Measurements from ENCODE around the gene YWHAQ. TPM values are rescaled to one million over a fixed set of nuclear protein-coding genes. Genes with fewer than 3 reads are reported as not detected.

YWHAQ gene
- total and polyA plus RNA-seq, 9 of the 15 experiments (the other 6 are each of a cell fraction or from before 2014, with no cell fraction given), result 63.1 to 359 (median 203) TPM

DNA sequence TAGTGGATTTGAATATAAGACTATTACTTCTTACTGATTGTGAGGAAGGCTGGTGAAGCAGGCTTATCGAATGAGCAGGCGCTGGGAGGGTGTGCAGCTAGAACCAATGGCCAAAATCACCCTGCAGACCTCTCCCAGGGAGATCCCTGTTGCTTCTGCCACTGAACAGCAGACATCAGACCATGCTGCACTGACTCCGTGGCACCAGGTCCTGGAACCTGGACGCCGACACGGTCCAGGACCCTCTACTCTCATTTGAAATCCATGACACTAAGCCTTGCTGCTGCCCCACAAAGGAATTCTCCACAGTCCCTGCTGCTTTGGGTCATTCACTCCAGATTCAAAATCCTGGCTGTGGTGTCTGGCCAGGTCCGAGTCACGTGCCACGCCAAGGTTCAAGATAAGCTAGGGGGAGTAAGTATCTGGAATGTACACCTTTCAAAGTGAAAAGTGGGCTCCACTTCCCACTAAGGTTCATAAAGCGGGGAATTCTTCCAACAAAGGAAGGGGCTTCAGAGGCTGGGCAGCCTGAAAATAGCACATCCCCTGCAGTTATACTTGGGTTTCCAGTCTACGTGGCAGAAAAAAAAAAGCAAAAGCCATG lies 9.0 kb upstream of the YWHAQ start (continued):
- no peak for TF ChIP-seq BCL6 (CRISPR knock-in tag; IDR thresholded peaks at IDR 0.05)
- TF ChIP-seq RCOR1 (IDR thresholded peaks at IDR 0.05; ENCODE audit: borderline replicate concordance in 1 of 2, low read depth in 2 of 2, low read length in 2 of 2), result peak in 1 of 2 experiments; percentile 48; a peak in 1 of 4 replicates
- no peak for TF ChIP-seq ETV1 (tag; conservative IDR thresholded peaks at IDR 0.05; ENCODE audit: low read depth)
- peak; percentile 39; the same call in 1 of the 2 replicates for TF ChIP-seq TAL1 (IDR thresholded peaks at IDR 0.05)
- TF ChIP-seq ZNF668 (CRISPR knock-in tag; IDR thresholded peaks at IDR 0.05), result no peak
- no peak for TF ChIP-seq GTF2F1 (IDR thresholded peaks at IDR 0.05; ENCODE audit: low read depth, low read length)
- TF ChIP-seq ERF (CRISPR knock-in tag; IDR thresholded peaks at IDR 0.05), result no peak
- peak; percentile 50 for TF ChIP-seq CBFA2T3 (IDR thresholded peaks at IDR 0.05)
- TF ChIP-seq HOXB6 (CRISPR knock-in tag; IDR thresholded peaks at IDR 0.05; ENCODE audit: borderline replicate concordance), result no peak
- no peak for TF ChIP-seq ARHGAP35 (IDR thresholded peaks at IDR 0.05; ENCODE audit: partially characterized antibody)
- TF ChIP-seq, protein P1, sequence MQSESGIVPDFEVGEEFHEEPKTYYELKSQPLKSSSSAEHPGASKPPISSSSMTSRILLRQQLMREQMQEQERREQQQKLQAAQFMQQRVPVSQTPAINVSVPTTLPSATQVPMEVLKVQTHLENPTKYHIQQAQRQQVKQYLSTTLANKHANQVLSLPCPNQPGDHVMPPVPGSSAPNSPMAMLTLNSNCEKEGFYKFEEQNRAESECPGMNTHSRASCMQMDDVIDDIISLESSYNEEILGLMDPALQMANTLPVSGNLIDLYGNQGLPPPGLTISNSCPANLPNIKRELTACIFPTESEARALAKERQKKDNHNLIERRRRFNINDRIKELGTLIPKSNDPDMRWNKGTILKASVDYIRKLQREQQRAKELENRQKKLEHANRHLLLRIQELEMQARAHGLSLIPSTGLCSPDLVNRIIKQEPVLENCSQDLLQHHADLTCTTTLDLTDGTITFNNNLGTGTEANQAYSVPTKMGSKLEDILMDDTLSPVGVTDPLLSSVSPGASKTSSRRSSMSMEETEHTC (IDR thresholded peaks at IDR 0.05), result no peak
- TF ChIP-seq, protein P2, sequence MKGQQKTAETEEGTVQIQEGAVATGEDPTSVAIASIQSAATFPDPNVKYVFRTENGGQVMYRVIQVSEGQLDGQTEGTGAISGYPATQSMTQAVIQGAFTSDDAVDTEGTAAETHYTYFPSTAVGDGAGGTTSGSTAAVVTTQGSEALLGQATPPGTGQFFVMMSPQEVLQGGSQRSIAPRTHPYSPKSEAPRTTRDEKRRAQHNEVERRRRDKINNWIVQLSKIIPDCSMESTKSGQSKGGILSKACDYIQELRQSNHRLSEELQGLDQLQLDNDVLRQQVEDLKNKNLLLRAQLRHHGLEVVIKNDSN (CRISPR knock-in tag; IDR thresholded peaks at IDR 0.05), result peak; percentile 87
- no peak for TF ChIP-seq NFXL1 (CRISPR knock-in tag; IDR thresholded peaks at IDR 0.05)
- peak; percentile 91 for TF ChIP-seq BHLHE40 (IDR thresholded peaks at IDR 0.05; ENCODE audit: low read length)
- no peak for TF ChIP-seq HLTF (IDR thresholded peaks at IDR 0.05)
- TF ChIP-seq CBFA2T2 (conservative IDR thresholded peaks at IDR 0.05), result peak; percentile 42
- TF ChIP-seq USF2 (CRISPR knock-in tag; IDR thresholded peaks at IDR 0.05), result peak; percentile 80
- TF ChIP-seq ZNF609 (CRISPR knock-in tag; IDR thresholded peaks at IDR 0.05; ENCODE audit: borderline replicate concordance), result no peak
- TF ChIP-seq, protein P3, sequence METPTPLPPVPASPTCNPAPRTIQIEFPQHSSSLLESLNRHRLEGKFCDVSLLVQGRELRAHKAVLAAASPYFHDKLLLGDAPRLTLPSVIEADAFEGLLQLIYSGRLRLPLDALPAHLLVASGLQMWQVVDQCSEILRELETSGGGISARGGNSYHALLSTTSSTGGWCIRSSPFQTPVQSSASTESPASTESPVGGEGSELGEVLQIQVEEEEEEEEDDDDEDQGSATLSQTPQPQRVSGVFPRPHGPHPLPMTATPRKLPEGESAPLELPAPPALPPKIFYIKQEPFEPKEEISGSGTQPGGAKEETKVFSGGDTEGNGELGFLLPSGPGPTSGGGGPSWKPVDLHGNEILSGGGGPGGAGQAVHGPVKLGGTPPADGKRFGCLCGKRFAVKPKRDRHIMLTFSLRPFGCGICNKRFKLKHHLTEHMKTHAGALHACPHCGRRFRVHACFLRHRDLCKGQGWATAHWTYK (CRISPR knock-in tag; IDR thresholded peaks at IDR 0.05), result no peak

Measured in K562 (cell line).